ENCODE measurements around the gene SYT7. TPM values are rescaled to one million over a fixed set of nuclear protein-coding genes. Genes with fewer than 3 reads are reported as not detected.
A peak's percentile ranks its signal among the peaks of the same experiment; 100 is the strongest.

Gene SYT7
- total and polyA plus RNA-seq, 2 of the 8 experiments (the other 6 are each of a cell fraction or from before 2014, with no cell fraction given), result 9.6 to 10.5 TPM

GRCh38 chr11:61516675-61517572, 64.0 kb downstream of the SYT7 start:
- no peak overlapping the region for H3K56ac ChIP-seq (replicated peaks; ENCODE audit: insufficient read length, low read depth, low read length)
- no peak overlapping the region for H3K9ac ChIP-seq (replicated peaks in 1 of 4; ENCODE audit: extremely low read depth in 1 of 4, low read depth in 3 of 4, low read length in 3 of 4)
- H4K20me1 ChIP-seq (replicated peaks in 1 of 2; ENCODE audit: control insufficient read depth in 1 of 2, insufficient read depth in 2 of 2, low read length in 2 of 2), result peaks cover 0 to 2% of the 10 kb centered on the region in 2 experiments
- H3K9me3 ChIP-seq (ENCODE audit: insufficient read depth in 2 of 2, low read depth in 1 of 2, low read length in 1 of 2), result no peaks in the 10 kb centered on the region
- no peak overlapping the region for H3K23ac ChIP-seq (ENCODE audit: insufficient read length)
- no peaks in the 10 kb centered on the region; a peak in 2 of 7 replicates for H3K27me3 ChIP-seq (replicated peaks in 1 of 4; ENCODE audit: control insufficient read depth in 3 of 4, extremely low read depth in 1 of 4, insufficient read depth in 3 of 4, low read length in 3 of 4)
- H4K91ac ChIP-seq (replicated peaks; ENCODE audit: insufficient read length, low read length), result no peak overlapping the region
- CTCF ChIA-PET (ENCODE audit: partially characterized antibody), result interaction anchor here (0.6 to 40.4 kb wide), 44 partner anchors 10 to 491 kb away, joined by 3 to 2106 read pairs (median 4); partner anchors contain the start of genes LRRC10B and TMEM138
- H2BK5ac ChIP-seq (ENCODE audit: low read depth, low read length), result no peak overlapping the region
- H3K18ac ChIP-seq (ENCODE audit: extremely low read depth, low read length), result 0 out of 2 replicates have a peak overlapping the region, but pooled peaks have one; percentile 39
- peak overlapping the region in 1 of 2 experiments; percentile 26; a peak in 2 of 4 replicates for H3K4me2 ChIP-seq (ENCODE audit: insufficient read depth in 1 of 2, low read depth in 2 of 2, low read length in 2 of 2)
- no peak overlapping the region for H3K14ac ChIP-seq (ENCODE audit: insufficient read length)
- H4K8ac ChIP-seq (ENCODE audit: extremely low read depth, insufficient read depth, low read length), result no peak overlapping the region; the same call in 1 of the 2 replicates
- H3K27ac ChIP-seq (ENCODE audit: low read depth, low read length), result no peak overlapping the region
- POLR2A ChIA-PET (ENCODE audit: partially characterized antibody), result interaction anchor here (0.6 to 2.8 kb wide), 10 partner anchors 14 to 71 kb away, joined by 3 to 12 read pairs (median 4); a partner anchor contains a TSS
- H2BK20ac ChIP-seq (ENCODE audit: low read length), result no peak overlapping the region; the same call in 1 of the 2 replicates
- no peak overlapping the region for H2AK5ac ChIP-seq (ENCODE audit: low read depth, low read length)
- H2BK15ac ChIP-seq (ENCODE audit: low read length), result peak overlapping the region; percentile 99; the same call in 1 of the 2 replicates
- FAIRE-seq (peak; percentile 28), DNase-seq (ENCODE audit: low read depth in 1 of 2, low spot score in 2 of 2) (peak in 1 of 2 experiments; percentile 96)
- peaks cover 0 to 41% (median 27%) of the 10 kb centered on the region in 4 experiments; a peak in 6 of 7 replicates for H3K4me1 ChIP-seq (replicated peaks in 1 of 4; ENCODE audit: control insufficient read depth in 3 of 4, insufficient read depth in 4 of 4, low read length in 3 of 4)
- H3K79me1 ChIP-seq (ENCODE audit: low read depth, low read length), result no peaks in the 10 kb centered on the region
- no peak overlapping the region for H2BK120ac ChIP-seq (replicated peaks; ENCODE audit: low read depth, low read length)
- peak overlapping the region; percentile 27 for H3K4ac ChIP-seq (replicated peaks; ENCODE audit: insufficient read length, low read depth, low read length)
- no peaks in the 10 kb centered on the region for H3K79me2 ChIP-seq (ENCODE audit: control insufficient read depth in 1 of 2, insufficient read depth in 2 of 2, low read length in 2 of 2)
- H2BK12ac ChIP-seq (ENCODE audit: low read depth, low read length), result peak overlapping the region; percentile 97; the same call in 1 of the 2 replicates
- peak overlapping the region; percentile 25 for H4K5ac ChIP-seq (ENCODE audit: insufficient read length, low read depth, low read length)
- H3K23me2 ChIP-seq (ENCODE audit: low read depth, low read length), result no peaks in the 10 kb centered on the region
- H3K36me3 ChIP-seq (ENCODE audit: control insufficient read depth in 2 of 4, insufficient read depth in 4 of 4, low read length in 3 of 4), result no peaks in the 10 kb centered on the region
- H3K4me3 ChIP-seq (ENCODE audit: extremely low read depth in 1 of 4, insufficient read depth in 2 of 4, low read depth in 3 of 4, low read length in 4 of 4), result peak overlapping the region in 1 of 4 experiments; percentile 39; a peak in 1 of 8 replicates
- no peak overlapping the region for H2AFZ ChIP-seq (ENCODE audit: low read length)
- 56% methylated on average over 23 of the region's 23 CpGs; no CpG with 5 or more reads in 1 of the 2 experiments for WGBS, 2 experiments (ENCODE audit: extremely low coverage in 1 of 2, insufficient coverage in 1 of 2, insufficient read length in 1 of 2, insufficient replicate concordance in 2 of 2, low coverage in 1 of 2, low lambda C conversion rate in 2 of 2, missing lambda C conversion rate in 1 of 2)
- no peak for TF ChIP-seq TBP (IDR thresholded peaks at IDR 0.05; ENCODE audit: low read depth, low read length)
- TF ChIP-seq RNF2 (IDR thresholded peaks at IDR 0.05; ENCODE audit: borderline replicate concordance, low read depth, low read length, missing control alignments, poor library complexity, severe bottlenecking), result no peak
- TF ChIP-seq BACH1 (IDR thresholded peaks at IDR 0.05; ENCODE audit: low read length), result peak; percentile 62; the same call in 1 of the 2 replicates
- 0 out of 2 replicates have a peak, but pooled peaks have one; percentile 26 for TF ChIP-seq CHD2 (IDR thresholded peaks at IDR 0.05; ENCODE audit: low read length)
- no peak for TF ChIP-seq HDAC6 (IDR thresholded peaks at IDR 0.05; ENCODE audit: low read depth, low read length)
- TF ChIP-seq NANOG (IDR thresholded peaks at IDR 0.05; ENCODE audit: insufficient read depth, low read depth, low read length, poor library complexity, severe bottlenecking), result no peak
- no peak for TF ChIP-seq SP2 (IDR thresholded peaks at IDR 0.05; ENCODE audit: low read length)
- no peak for TF ChIP-seq POU5F1 (IDR thresholded peaks at IDR 0.05; ENCODE audit: low read depth, low read length)
- no peak for TF ChIP-seq JUN (IDR thresholded peaks at IDR 0.05; ENCODE audit: low read depth, low read length)
- TF ChIP-seq TEAD4 (IDR thresholded peaks at IDR 0.05; ENCODE audit: low read depth, low read length), result no peak; the same call in 1 of the 2 replicates
- no peak for TF ChIP-seq KDM5A (IDR thresholded peaks at IDR 0.05; ENCODE audit: low read length)

Data from H1 (cell line).